ENCODE results near the gene MUL1. TPM values are rescaled to one million over a fixed set of nuclear protein-coding genes. Genes with fewer than 3 reads are reported as not detected.
"Not testable (repeated sequence)": the region's sequence is repeated elsewhere in the genome, so short reads cannot be mapped to it uniquely, and the experiment has no call there.

MUL1 gene
- total RNA-seq, 2 donors from 2014 or later, result 29.8 to 34.1 TPM

DNA sequence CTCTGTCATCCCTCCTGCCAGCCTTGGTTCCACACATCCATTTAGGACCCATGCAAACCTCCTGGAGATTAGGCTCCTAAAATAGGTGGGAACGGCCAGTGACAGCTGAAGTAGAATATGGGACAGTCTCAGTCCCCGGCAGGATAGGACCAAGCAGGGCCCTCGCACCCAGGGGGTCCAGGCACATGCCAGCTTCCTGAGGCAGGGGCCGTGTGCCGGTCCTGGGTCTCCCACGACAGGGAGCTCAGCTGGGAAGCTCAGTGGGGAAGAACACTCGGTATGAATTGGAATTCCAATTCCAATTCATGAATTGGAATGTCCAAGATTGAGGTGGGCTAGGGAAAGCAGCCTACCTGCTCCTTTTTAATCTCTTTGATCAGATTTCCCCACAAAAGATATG lies 9.8 kb downstream of the MUL1 start:
- Histone ChIP-seq H3K27me3 (no peaks in the 10 kb centered on the region), H3K36me3 (peaks cover 11% of the 10 kb centered on the region), H3K9me3 (no peaks in the 10 kb centered on the region), H3K4me3 (no peak overlapping the region), H3K27ac (no peak overlapping the region), H3K4me1 (no peaks in the 10 kb centered on the region), H3K9ac (ENCODE audit: low read depth in 2 of 2, low read length in 2 of 2) (no peak overlapping the region)
- TF ChIP-seq, protein P1, sequence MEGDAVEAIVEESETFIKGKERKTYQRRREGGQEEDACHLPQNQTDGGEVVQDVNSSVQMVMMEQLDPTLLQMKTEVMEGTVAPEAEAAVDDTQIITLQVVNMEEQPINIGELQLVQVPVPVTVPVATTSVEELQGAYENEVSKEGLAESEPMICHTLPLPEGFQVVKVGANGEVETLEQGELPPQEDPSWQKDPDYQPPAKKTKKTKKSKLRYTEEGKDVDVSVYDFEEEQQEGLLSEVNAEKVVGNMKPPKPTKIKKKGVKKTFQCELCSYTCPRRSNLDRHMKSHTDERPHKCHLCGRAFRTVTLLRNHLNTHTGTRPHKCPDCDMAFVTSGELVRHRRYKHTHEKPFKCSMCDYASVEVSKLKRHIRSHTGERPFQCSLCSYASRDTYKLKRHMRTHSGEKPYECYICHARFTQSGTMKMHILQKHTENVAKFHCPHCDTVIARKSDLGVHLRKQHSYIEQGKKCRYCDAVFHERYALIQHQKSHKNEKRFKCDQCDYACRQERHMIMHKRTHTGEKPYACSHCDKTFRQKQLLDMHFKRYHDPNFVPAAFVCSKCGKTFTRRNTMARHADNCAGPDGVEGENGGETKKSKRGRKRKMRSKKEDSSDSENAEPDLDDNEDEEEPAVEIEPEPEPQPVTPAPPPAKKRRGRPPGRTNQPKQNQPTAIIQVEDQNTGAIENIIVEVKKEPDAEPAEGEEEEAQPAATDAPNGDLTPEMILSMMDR (IDR thresholded peaks at IDR 0.05), result no peak
- DNase-seq, result no peak
- intact Hi-C loops (cut with DNase I), result loop anchor here (5.0 kb wide), 1 partner anchor 576 kb away; the partner anchor contains the start of gene PLA2G2E

DNA sequence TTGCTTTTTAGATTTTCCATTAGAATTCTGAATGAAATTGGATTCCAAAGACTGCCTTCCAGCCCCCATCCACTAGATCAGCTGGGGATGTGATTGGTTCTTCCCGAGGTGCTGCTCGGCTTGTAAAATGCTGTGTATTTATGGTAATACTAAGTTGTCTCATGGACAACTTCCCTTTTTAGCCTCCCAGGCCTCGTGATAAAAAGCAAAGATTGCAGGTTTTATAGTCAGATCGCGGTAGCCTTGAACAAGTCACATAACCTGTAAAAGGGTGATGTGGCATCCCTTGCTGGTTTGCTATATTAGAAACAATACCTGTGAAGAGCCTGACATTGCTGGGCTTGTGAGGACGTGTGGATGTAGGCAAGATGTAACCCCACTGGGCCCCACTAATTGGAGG lies 10.4 kb downstream of the MUL1 start:
- Histone ChIP-seq H3K9me3 (no peaks in the 10 kb centered on the region), H3K27ac (no peak overlapping the region), H3K36me3 (peaks cover 11% of the 10 kb centered on the region), H3K9ac (ENCODE audit: low read depth in 2 of 2, low read length in 2 of 2) (no peak overlapping the region), H3K4me1 (no peaks in the 10 kb centered on the region), H3K27me3 (no peaks in the 10 kb centered on the region), H3K4me3 (no peak overlapping the region)
- intact Hi-C loops (cut with DNase I), result loop anchor here (5.0 kb wide), 1 partner anchor 575 kb away; the partner anchor contains the start of gene PLA2G2E
- TF ChIP-seq, protein P1 (IDR thresholded peaks at IDR 0.05), result no peak
- no peak for DNase-seq

DNA sequence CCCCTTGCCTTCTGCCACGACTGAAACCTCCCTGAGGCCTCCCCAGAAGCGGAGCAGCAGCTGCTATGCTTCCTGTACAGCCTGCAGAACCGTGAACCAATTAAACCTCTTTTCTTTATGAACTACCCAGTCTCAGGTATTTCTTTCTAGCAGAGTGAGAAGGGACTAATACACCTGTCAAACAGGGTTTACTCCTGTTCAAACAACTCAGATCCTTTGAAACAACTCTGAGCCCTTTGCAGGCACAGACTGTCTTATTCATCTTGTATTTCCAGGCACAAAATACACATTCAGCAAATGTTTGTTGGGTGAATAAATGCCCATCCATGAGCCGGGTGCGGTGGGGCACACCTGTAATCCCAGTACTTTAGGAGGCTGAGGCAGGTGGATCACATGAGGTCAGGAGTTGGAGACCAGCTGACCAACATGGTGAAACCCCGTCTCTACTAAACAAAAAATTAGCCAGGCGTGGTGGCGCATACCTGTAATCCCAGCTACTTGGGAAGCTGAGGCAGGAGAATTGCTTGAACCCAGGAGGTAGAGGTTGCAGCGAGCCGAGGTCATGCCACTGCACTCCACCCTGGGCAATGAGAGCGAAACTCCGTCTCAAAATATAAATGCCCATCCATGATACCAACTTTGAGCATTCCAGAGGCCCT lies 11.1 kb downstream of the MUL1 start:
- H3K9ac ChIP-seq (ENCODE audit: low read depth in 2 of 2, low read length in 2 of 2); H3K27me3 ChIP-seq; H3K9me3 ChIP-seq; H3K4me1 ChIP-seq; DNase-seq; H3K4me3 ChIP-seq; H3K27ac ChIP-seq: not testable (repeated sequence)
- H3K36me3 ChIP-seq, result peaks cover 11% of the 10 kb centered on the region
- intact Hi-C loops (cut with DNase I), result loop anchor here (5.0 kb wide), 1 partner anchor 575 kb away; the partner anchor contains the start of gene PLA2G2E

DNA sequence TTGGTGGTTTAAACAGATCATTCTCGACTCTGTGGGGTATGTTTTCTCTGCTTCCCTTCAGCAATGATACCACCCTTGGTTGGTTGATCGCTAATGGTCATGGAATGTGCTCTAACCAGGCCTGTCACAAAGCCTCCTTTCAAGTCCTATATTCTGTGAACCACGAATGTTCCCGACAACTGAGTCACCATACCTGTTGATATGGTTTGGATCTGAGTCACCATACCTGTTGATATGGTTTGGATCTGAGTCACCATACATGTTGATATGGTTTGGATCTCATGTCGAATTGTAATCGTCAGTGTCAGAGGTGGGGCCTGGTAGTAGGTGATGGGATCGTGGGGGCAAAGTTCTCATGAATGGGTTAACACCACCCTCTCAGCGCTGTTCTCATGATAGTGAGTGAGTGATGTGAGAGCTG lies 11.7 kb downstream of the MUL1 start:
- Histone ChIP-seq H3K27ac (no peak overlapping the region), H3K36me3 (peaks cover 9% of the 10 kb centered on the region), H3K9me3 (no peaks in the 10 kb centered on the region), H3K27me3 (no peaks in the 10 kb centered on the region), H3K4me3 (no peak overlapping the region), H3K9ac (ENCODE audit: low read depth in 2 of 2, low read length in 2 of 2) (no peak overlapping the region), H3K4me1 (no peaks in the 10 kb centered on the region)
- no peak for DNase-seq
- TF ChIP-seq, protein P1 (IDR thresholded peaks at IDR 0.05), result no peak
- intact Hi-C loops (cut with DNase I), result loop anchor here (5.0 kb wide), 1 partner anchor 574 kb away; the partner anchor contains the start of gene PLA2G2E

DNA sequence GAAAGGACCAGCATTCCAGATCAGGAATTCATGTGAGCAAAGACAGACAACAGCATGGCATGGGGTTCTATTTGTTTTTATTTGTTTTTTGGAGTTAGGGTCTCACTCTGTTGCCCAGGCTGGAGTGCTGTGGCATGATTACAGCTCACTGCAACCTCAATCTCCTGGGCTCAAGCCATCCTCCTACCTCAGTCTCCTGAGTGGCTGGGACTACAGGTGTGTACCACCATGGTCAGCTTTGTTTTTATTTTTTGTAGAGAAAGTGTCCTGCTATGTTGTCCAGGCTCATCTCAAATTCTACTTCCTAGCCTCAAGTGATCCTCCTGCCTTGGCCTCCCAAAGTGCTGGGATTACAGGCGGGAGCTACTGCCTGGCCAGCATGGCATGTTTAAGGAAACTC lies 12.3 kb downstream of the MUL1 start:
- no peaks in the 10 kb centered on the region for H3K4me1 ChIP-seq
- no peaks in the 10 kb centered on the region for H3K27me3 ChIP-seq
- intact Hi-C loops (cut with DNase I), result loop anchor here (5.0 kb wide), 1 partner anchor 573 kb away; the partner anchor contains the start of gene PLA2G2E
- no peak overlapping the region for H3K27ac ChIP-seq
- TF ChIP-seq, protein P1 (IDR thresholded peaks at IDR 0.05), result no peak
- DNase-seq, result no peak
- peaks cover 3% of the 10 kb centered on the region for H3K36me3 ChIP-seq
- no peak overlapping the region for H3K9ac ChIP-seq (ENCODE audit: low read depth in 2 of 2, low read length in 2 of 2)
- no peaks in the 10 kb centered on the region for H3K9me3 ChIP-seq
- H3K4me3 ChIP-seq, result no peak overlapping the region
